ENCODE results near the gene ZNF800.

GRCh38 chr7:127383123-127383835 lies 9.2 kb downstream of the ZNF800 start:
- no peak for TF ChIP-seq CTCF (IDR thresholded peaks at IDR 0.05)
- no peak for TF ChIP-seq POLR2A (IDR thresholded peaks at IDR 0.05)
- no peak for TF ChIP-seq POLR2AphosphoS5 (IDR thresholded peaks at IDR 0.05)
- no peak for TF ChIP-seq EP300 (IDR thresholded peaks at IDR 0.05)
